HepG2 (cell line): ENCODE measurements around the gene DUSP15. TPM values are rescaled to one million over a fixed set of nuclear protein-coding genes. Genes with fewer than 3 reads are reported as not detected.

Experiments
- DPF2 ChIP-seq: sonication (generic); formaldehyde crosslinking; IDR thresholded peaks from 2 replicates; pipeline ENCODE4 v1.4.0; 2020; ENCODE audit warnings: mild to moderate bottlenecking, low read depth, missing genetic modification reagents, borderline replicate concordance
- HHEX ChIP-seq: IDR thresholded peaks from 2 replicates; pipeline ENCODE4 v1.6.1; 2016; ENCODE audit warnings: control low read depth
- KDM3A ChIP-seq: IDR thresholded peaks from 2 replicates; pipeline ENCODE4 v1.6.1; 2018; ENCODE audit warnings: low read depth, missing compliant biosample characterization
- MEIS1 ChIP-seq: sonication (generic); formaldehyde crosslinking; IDR thresholded peaks from 2 replicates; pipeline ENCODE4 v1.9.0; 2021; ENCODE audit warnings: mild to moderate bottlenecking, missing genetic modification reagents, moderate library complexity, borderline replicate concordance
- MIXL1 ChIP-seq: IDR thresholded peaks from 2 replicates; pipeline ENCODE4 v1.6.1; 2016
- RBAK ChIP-seq: sonication (generic); formaldehyde crosslinking; IDR thresholded peaks from 2 replicates; pipeline ENCODE4 v1.5.1; 2020; ENCODE audit warnings: mild to moderate bottlenecking, missing genetic modification reagents
- RELA ChIP-seq: sonication (generic); formaldehyde crosslinking; IDR thresholded peaks from 2 replicates; pipeline ENCODE4 v1.4.0; 2020; ENCODE audit warnings: missing genetic modification reagents
- SATB2 ChIP-seq: sonication (generic); formaldehyde crosslinking; IDR thresholded peaks from 2 replicates; pipeline ENCODE4 v1.5.0; 2020; ENCODE audit warnings: missing genetic modification reagents
- TBP ChIP-seq: sonication (generic); formaldehyde crosslinking; IDR thresholded peaks from 2 replicates; pipeline ENCODE4 v1.5.0; 2020; ENCODE audit warnings: missing genetic modification reagents
- ZBTB26 ChIP-seq: IDR thresholded peaks from 2 replicates; pipeline ENCODE4 v1.6.1; 2016; ENCODE audit warnings: missing compliant biosample characterization, missing genetic modification reagents, borderline replicate concordance
- ZNF138 ChIP-seq: sonication (generic); formaldehyde crosslinking; IDR thresholded peaks from 2 replicates; pipeline ENCODE4 v1.5.0; 2020; ENCODE audit warnings: mild to moderate bottlenecking, low read depth, missing genetic modification reagents
- ZNF20 ChIP-seq: sonication (generic); formaldehyde crosslinking; IDR thresholded peaks from 2 replicates; pipeline ENCODE4 v1.4.0; 2020; ENCODE audit warnings: mild to moderate bottlenecking, moderate library complexity, missing genetic modification reagents
- ZNF44 ChIP-seq: sonication (generic); formaldehyde crosslinking; IDR thresholded peaks from 2 replicates; pipeline ENCODE4 v1.5.1; 2020; ENCODE audit warnings: mild to moderate bottlenecking, missing genetic modification reagents
- ZNF605 ChIP-seq: sonication (generic); formaldehyde crosslinking; IDR thresholded peaks from 2 replicates; pipeline ENCODE4 v1.8.0; 2022; ENCODE audit warnings: mild to moderate bottlenecking, missing genetic modification reagents
- ZNF83 ChIP-seq: sonication (generic); formaldehyde crosslinking; IDR thresholded peaks from 2 replicates; pipeline ENCODE4 v1.4.0; 2020; ENCODE audit warnings: missing genetic modification reagents, mild to moderate bottlenecking, borderline replicate concordance
- ZNF839 ChIP-seq: sonication (generic); formaldehyde crosslinking; IDR thresholded peaks from 2 replicates; pipeline ENCODE4 v1.4.0; 2020; ENCODE audit warnings: missing genetic modification reagents, mild to moderate bottlenecking, borderline replicate concordance
- ZNF841 ChIP-seq: sonication (generic); formaldehyde crosslinking; IDR thresholded peaks from 2 replicates; pipeline ENCODE4 v1.8.1; 2023; ENCODE audit warnings: missing genetic modification reagents, borderline replicate concordance
- polyA plus RNA-seq, 8 experiments: library from polyadenylated mRNA; depleted of rRNA in 3 of 8; stranded (reverse) in 7 of 8; unstranded in 1 of 8; fragments of >200 nt; fragmentation: Illumina TruSeq in 4 of 8; extraction: Trizol in 4 of 8; gene quantifications; 2 replicates each; pipeline versions ENCODE4 v1.2.1 to v1.2.3, GENCODE V29; 2011 to 2016; ENCODE audit warnings: low read depth in 4 of 8, missing spikeins in 1 of 8, mixed read lengths in 1 of 8; ENCODE audit not compliant: insufficient read depth in 1 of 8
- total RNA-seq, 5 experiments: library from RNA; depleted of rRNA; stranded (reverse); fragments of >200 nt; fragmentation: Illumina TruSeq; extraction: Trizol; gene quantifications; 2 replicates each; pipeline ENCODE4 v1.2.3, GENCODE V29; 2016; ENCODE audit warnings: low read depth in 1 of 5
- TF ChIP-seq, protein P1 (sequence below): IDR thresholded peaks from 2 replicates; pipeline ENCODE4 v1.6.1; 2016; ENCODE audit warnings: missing compliant biosample characterization, missing genetic modification reagents, borderline replicate concordance
- TF ChIP-seq, protein P2 (sequence below): fragments of 450-650 bp; IDR thresholded peaks from 2 replicates; pipeline ENCODE4 v1.6.1; 2017; ENCODE audit warnings: mild to moderate bottlenecking

DUSP15 gene
- total and polyA plus RNA-seq, 2 of the 13 experiments (the other 11 are each of a cell fraction or from before 2014, with no cell fraction given): 0.17 to 0.93 TPM

DNA sequence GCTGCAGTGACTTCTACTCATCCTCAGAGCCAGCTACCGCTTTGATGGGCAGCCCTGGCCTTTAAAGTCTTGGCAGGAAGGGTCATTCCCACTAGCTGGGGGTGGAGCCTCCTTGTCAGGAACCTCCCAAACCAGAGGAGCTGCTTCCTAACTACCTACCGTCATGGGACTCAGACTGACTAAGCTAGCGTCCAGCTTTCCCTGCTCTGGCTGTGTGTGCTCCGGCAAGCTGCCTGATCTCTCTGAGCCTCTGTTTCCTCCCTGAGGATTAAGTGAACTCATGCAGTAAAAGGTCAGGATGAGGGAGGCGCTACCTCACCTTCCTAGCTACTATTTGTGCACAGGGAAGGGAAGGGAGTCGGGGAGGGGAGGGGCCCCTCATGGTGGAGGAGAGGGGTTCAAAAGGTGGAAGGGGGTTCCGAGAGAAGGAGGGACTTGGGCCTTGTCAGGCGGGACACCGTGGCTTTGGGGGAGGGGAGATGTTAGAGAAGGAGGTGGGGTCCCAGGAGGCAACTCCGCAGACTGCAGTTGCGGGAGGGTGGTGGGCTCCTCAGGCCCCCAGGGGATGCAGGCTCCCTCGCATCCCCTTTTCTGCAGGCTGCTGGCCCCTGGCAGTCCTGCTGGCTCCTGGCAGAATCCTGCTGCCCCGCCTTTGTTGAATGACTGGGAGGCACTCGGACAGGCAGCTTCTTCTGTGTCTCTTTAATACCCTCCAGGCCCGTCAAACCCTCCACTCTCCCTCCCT lies 9.8 kb downstream of the DUSP15 start (continued):
- TF ChIP-seq KDM3A: 0 out of 2 replicates have a peak, but pooled peaks have one; percentile 7
- TF ChIP-seq ZNF841 (CRISPR knock-in tag): no peak
- no peak for TF ChIP-seq ZNF839 (CRISPR knock-in tag)
- no peak for TF ChIP-seq MEIS1 (CRISPR knock-in tag)
- no peak for TF ChIP-seq SATB2 (CRISPR knock-in tag)
- no peak for TF ChIP-seq TBP
- no peak for TF ChIP-seq DPF2 (CRISPR knock-in tag)
- TF ChIP-seq RBAK: no peak
- TF ChIP-seq ZNF20 (CRISPR knock-in tag): no peak
- no peak for TF ChIP-seq ZNF44 (CRISPR knock-in tag)
- TF ChIP-seq ZNF605: peak; percentile 47; the same call in 1 of the 2 replicates
- TF ChIP-seq, protein P1, sequence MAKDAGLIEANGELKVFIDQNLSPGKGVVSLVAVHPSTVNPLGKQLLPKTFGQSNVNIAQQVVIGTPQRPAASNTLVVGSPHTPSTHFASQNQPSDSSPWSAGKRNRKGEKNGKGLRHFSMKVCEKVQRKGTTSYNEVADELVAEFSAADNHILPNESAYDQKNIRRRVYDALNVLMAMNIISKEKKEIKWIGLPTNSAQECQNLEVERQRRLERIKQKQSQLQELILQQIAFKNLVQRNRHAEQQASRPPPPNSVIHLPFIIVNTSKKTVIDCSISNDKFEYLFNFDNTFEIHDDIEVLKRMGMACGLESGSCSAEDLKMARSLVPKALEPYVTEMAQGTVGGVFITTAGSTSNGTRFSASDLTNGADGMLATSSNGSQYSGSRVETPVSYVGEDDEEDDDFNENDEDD: no peak
- no peak for TF ChIP-seq ZBTB26 (CRISPR knock-in tag)
- no peak for TF ChIP-seq HHEX
- no peak for TF ChIP-seq MIXL1
- no peak for TF ChIP-seq RELA
- TF ChIP-seq, protein P2, sequence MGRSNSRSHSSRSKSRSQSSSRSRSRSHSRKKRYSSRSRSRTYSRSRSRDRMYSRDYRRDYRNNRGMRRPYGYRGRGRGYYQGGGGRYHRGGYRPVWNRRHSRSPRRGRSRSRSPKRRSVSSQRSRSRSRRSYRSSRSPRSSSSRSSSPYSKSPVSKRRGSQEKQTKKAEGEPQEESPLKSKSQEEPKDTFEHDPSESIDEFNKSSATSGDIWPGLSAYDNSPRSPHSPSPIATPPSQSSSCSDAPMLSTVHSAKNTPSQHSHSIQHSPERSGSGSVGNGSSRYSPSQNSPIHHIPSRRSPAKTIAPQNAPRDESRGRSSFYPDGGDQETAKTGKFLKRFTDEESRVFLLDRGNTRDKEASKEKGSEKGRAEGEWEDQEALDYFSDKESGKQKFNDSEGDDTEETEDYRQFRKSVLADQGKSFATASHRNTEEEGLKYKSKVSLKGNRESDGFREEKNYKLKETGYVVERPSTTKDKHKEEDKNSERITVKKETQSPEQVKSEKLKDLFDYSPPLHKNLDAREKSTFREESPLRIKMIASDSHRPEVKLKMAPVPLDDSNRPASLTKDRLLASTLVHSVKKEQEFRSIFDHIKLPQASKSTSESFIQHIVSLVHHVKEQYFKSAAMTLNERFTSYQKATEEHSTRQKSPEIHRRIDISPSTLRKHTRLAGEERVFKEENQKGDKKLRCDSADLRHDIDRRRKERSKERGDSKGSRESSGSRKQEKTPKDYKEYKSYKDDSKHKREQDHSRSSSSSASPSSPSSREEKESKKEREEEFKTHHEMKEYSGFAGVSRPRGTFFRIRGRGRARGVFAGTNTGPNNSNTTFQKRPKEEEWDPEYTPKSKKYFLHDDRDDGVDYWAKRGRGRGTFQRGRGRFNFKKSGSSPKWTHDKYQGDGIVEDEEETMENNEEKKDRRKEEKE: no peak
- 0 out of 2 replicates have a peak, but pooled peaks have one; percentile 64 for TF ChIP-seq ZNF83
- TF ChIP-seq ZNF138 (CRISPR knock-in tag): no peak
